SHP77 (cell line): ENCODE measurements around the gene SLC30A2.
A peak's percentile ranks its signal among the peaks of the same experiment; 100 is the strongest.

Experiments
- DNase-seq, 2 experiments: peaks; one replicate each; lab custom pipeline; 2025; lab: John Stamatoyannopoulos, UW

Gene SLC30A2

GRCh38 chr1:26022404-26022779, 23.5 kb downstream of the SLC30A2 start:
- no peak for DNase-seq

DNA sequence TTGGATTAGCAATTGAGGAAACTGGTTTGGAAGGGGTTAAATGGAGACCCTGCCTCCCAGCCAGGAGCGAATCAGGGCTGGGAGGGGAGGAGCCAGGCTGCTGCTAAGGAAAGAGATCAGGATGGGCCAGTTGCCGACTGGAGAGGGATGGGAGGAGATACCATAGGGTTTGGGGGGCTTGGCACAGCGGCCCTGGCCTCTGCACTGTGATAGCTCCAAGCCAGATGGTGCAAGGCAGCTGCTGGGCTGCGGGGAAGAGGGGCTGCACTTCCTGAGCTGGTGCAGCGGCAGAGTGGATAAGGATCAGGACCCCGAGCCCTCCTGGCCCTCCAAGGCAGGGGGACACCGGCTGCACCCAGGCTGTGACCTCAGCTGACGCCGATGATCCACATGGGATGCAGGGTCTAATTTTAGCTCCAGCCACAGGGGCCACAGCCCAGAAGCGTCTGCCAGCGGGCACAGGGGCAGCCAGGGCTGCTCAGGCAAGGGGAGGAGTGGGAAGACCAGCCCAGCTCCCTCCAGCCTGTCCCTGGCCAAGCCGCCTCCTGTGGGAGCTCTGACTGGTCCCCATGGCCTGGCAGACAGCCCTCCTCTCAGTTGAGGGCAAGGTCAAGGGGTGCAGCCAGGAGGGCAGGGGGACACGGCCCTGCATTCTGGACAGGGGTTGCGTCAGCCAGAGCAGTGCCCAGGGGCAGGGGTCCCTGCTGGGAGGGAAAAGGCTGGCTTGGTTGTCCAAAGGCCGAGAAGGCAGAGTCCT, 24.1 kb downstream of the SLC30A2 start, which contains the start of gene EXTL1:
Gene EXTL1, plus strand, starts transcription at position 129 of the 757 bp plus-strand sequence. CDS start 872 bp downstream, outside the sequence.
- peak in 1 of 2 experiments; percentile 49 for DNase-seq

DNA sequence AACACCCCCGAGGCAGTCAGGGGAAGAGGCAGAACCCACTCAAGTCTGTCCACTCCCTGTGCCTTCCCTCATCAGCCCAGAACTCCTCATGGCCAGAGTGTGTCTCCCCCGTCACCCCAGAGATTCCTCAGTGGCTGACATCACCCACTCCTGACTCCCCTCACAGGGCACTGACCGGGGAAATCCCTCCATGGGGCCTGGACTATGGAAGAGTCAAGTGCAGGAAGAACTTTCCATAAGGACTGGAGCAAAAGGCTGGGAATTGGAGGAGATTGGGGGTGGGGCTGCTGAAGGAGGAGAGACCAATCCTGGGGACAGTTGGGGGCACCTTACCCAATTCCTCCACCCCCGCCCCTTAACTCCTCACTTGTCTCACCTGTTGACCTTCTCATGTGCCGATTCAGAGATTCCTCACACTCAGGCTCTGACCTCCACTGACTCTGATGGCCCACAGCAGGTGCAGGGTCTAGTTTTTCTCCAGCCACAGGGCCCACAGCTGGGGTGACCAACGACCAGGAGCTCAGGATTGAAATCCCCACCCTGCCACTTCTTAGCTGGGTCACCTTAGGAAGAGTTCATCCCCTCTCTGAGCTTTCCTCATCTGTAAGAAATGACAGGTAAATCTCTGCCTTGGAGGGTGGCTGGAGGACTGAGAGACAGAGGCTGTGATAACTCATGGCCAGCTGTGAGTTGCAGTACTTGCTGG, 24.8 kb downstream of the SLC30A2 start:
- no peak for DNase-seq

- no peak for DNase-seq
Measured at GRCh38 chr1:26020330-26020768, 25.6 kb downstream of the SLC30A2 start.

GRCh38 chr1:26019641-26020315, 26.1 kb downstream of the SLC30A2 start:
- DNase-seq: no peak

DNA sequence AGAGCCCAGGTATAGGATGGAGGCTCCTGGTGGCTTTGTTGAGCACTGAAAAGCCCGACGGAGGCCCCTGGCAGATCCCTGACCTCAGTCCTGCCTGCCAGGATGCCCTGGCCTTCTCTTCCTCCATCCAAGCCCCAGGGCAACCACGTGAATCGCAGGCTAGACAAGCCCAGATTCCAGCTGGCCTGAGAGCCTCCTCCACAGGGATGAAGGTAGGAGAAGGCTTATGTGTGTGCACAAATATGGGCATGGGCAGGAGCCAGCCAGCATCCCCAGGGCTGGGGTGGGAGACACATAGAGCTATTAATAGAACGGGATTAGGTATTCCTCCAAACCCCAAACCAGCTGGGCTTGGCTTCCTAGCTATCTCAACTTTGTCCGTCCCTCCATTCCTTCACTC, 28.3 kb downstream of the SLC30A2 start:
- no peak for DNase-seq

GRCh38 chr1:26016953-26017545, 28.9 kb downstream of the SLC30A2 start:
- no peak for DNase-seq

DNA sequence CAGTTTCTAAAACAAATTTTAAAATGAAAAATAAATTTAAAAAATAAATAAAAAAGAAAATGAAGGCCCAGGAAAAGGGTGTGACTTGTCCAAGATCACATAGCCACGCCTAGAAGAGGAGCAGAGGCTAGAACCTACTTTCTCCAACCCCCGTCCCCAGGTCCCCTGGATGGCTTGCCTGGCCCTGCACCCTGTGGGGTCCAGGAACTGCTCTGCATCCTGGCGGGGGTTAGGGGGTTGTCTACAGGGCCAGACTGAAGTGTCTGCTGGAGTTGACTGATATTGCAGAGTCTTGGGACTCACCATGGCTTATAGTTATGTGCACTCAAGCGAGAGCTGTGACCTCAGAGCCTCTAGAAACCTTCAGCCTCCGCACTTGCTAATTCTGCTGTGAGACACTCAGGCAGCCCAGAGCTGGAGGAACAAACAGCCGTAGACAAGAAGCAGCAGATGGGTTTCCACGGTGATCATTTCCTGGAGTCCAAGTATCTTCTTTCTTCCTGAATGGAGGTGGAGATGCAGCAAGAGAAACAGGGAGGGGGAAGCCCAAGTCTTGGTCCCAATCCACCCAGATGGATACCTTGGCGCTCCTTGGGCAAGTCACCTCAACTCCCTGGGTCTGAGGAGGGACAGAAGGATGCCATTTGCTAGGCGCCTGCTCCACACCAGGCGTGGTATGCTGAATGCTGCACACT, 29.5 kb downstream of the SLC30A2 start:
- no peak for DNase-seq

GRCh38 chr1:26015358-26015757, 30.6 kb downstream of the SLC30A2 start:
- no peak for DNase-seq

DNA sequence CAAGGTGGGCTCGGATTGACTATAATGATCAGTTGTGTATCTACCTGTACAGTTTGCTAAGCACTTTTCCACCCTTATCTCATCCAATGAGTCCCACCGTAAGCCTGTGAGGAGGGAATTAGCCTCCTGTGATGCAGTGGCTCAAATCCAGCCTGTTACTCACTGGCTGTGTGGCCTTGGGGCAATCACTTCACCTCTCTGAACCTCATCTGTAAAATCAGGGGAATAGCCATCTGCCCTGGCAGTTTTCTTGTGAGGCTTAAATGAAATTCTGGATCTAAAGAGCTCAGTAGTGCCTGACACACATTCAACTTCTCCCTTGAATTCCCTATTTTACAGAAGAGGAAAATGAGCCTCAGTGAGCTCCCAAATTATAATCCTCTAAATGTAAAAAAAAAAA, 31.7 kb downstream of the SLC30A2 start:
- DNase-seq: no peak

- no peak for DNase-seq
Measured at GRCh38 chr1:26012864-26013263, 33.1 kb downstream of the SLC30A2 start.

DNA sequence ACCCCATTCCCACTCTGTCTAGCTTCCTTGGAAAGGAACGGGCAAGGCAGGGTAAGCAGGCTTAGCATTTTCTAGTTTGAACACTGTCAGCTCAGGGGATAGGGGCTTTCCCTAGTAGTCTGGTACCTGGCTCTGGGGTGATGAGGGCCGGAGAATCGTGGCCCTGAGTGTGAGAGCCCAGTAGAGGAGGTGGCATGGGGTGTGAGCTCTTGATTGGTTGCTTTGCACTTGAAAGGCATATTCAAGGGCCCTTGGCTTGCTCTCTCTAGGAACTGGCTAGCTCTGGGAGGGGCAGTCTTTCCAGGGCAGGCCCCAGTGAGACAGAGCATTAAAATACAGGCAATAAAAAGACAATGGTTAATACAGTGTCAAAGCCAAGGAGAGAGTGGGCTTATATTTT, 35.1 kb downstream of the SLC30A2 start:
- no peak for DNase-seq

- DNase-seq: peak in 1 of 2 experiments; percentile 47
Measured at GRCh38 chr1:26009796-26010447, 36.0 kb downstream of the SLC30A2 start.

DNA sequence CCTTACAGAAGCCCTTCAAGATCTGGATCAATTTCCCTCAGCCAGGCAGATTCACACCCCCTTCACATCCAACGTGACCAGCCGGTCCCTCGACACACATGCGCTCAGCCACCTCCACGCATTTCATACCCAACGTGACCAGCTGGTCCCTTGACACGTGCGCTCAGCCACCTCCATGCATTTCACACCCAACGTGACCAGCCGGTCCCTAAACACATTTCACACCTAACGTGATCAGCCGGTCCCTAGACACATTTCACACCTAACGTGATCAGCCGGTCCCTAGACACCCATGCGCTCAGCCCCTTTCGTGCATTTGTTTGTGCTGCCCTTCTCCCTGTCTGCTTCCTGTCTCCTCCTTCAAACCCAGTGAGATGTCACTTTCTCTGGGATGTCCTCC, 39.2 kb downstream of the SLC30A2 start:
- no peak for DNase-seq

GRCh38 chr1:26005434-26006105, 40.3 kb downstream of the SLC30A2 start:
- no peak for DNase-seq

DNA sequence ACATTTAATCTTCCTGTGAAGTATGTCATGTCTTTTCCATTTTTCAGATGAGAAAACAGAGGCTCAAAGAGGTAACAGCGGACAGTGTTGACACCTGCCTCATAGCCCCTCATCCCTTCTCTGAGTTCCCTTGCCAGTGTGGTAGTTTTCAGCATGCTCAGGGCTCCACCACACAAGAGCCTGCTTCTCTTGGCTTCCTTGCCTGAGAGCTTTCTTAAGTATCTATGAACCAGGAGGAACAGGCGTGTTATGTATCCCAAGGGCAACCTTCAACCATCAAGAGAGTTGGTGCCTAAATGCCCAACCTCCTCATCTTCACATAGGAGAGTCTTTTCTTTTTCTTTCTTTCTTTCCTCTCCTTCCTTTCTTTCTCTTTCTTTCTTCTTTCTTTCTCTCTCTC, 42.2 kb downstream of the SLC30A2 start:
- DNase-seq: no peak

GRCh38 chr1:26003262-26003661, 42.7 kb downstream of the SLC30A2 start:
- no peak for DNase-seq

- DNase-seq: no peak
Measured at GRCh38 chr1:25999041-25999800, 46.7 kb downstream of the SLC30A2 start.

GRCh38 chr1:25997828-25998761, 47.8 kb downstream of the SLC30A2 start, which contains the start of gene PAFAH2:
Gene PAFAH2, minus strand, starts transcription at chr1:25998063. Its CDS starts 7,247 bp downstream, at chr1:25990816.
- DNase-seq: peak; percentile 99
